Prostate gland (tissue), 2 donors: ENCODE data around the gene ARHGEF4.

Experiments
- POLR2A ChIP-seq: fragments of 450-650 bp; IDR thresholded peaks from one replicate; pipeline ENCODE4 v1.6.1; 2016; ENCODE audit warnings: antibody characterized with exemption, mild to moderate bottlenecking
- TF ChIP-seq, protein P1 (sequence below), 4 experiments: fragments of 200-600 bp in 2 of 4; fragments of 450-650 bp in 2 of 4; sonication (generic) in 2 of 4; IDR thresholded peaks; 1 replicate in 3 of 4; 2 replicates in 1 of 4; pipeline ENCODE4 v1.5.1; 2016 to 2019; ENCODE audit warnings: antibody characterized with exemption in 4 of 4, mild to moderate bottlenecking in 2 of 4, moderate library complexity in 2 of 4

DNA sequence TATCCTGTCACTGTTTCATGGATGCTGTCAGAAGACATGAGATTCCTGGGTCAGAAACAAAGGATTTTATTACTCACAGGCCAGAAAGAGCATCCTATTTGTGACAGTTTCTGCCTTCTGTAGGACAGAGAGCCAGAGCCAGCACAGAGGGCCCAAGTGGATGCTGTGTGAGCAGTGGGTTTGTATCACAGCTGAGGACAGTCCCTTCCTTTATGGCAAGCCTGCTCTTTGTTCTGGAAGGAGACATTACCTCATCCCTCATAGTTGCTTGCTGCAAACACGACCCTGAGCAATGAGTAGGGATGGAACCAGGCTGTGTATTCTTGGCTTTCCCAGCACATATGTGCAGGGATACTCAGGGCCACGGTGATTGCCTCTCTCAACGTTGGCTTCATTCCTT, 41.6 kb downstream of the ARHGEF4 start:
- no peak for TF ChIP-seq POLR2A
- TF ChIP-seq, protein P1, sequence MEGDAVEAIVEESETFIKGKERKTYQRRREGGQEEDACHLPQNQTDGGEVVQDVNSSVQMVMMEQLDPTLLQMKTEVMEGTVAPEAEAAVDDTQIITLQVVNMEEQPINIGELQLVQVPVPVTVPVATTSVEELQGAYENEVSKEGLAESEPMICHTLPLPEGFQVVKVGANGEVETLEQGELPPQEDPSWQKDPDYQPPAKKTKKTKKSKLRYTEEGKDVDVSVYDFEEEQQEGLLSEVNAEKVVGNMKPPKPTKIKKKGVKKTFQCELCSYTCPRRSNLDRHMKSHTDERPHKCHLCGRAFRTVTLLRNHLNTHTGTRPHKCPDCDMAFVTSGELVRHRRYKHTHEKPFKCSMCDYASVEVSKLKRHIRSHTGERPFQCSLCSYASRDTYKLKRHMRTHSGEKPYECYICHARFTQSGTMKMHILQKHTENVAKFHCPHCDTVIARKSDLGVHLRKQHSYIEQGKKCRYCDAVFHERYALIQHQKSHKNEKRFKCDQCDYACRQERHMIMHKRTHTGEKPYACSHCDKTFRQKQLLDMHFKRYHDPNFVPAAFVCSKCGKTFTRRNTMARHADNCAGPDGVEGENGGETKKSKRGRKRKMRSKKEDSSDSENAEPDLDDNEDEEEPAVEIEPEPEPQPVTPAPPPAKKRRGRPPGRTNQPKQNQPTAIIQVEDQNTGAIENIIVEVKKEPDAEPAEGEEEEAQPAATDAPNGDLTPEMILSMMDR (IDR thresholded peaks at IDR 0.05), result no peak
